Psoas muscle (tissue), 8 donors: ENCODE measurements around the gene SLC7A9. TPM values are rescaled to one million over a fixed set of nuclear protein-coding genes. Genes with fewer than 3 reads are reported as not detected.
"Not testable (repeated sequence)": the region's sequence is repeated elsewhere in the genome, so short reads cannot be mapped to it uniquely, and the experiment has no call there.

ENCODE experiments used
- ATAC-seq, 4 donors: fragments of 200-7000 bp; cut with Tn5 transposase; one replicate each; pipeline ENCODE4 v1.9.1; 2020; ENCODE audit warnings: moderate library complexity in 3 of 4, mild to moderate bottlenecking in 2 of 4
- DNase-seq, 2 donors: peaks; one replicate each; pipeline ENCODE4 v3.0.0-alpha.2; 2020
- H3K27ac ChIP-seq: fragments of 200-600 bp; one replicate; pipeline ENCODE4 v1.8.0; 2022
- H3K27me3 ChIP-seq, 3 donors: fragments of 200-600 bp in 1 of 3; one replicate each; pipeline versions ENCODE4 v1.6.1 to v1.8.0; 2013 to 2022; ENCODE audit warnings: low read length in 2 of 3, mild to moderate bottlenecking in 2 of 3, moderate library complexity in 1 of 3; ENCODE audit not compliant: insufficient read depth in 3 of 3
- H3K36me3 ChIP-seq, 2 donors: fragments of 200-600 bp in 1 of 2; one replicate each; pipeline versions ENCODE4 v1.6.1 to v1.8.0; 2013 to 2022; ENCODE audit warnings: low read depth in 1 of 2, mild to moderate bottlenecking in 1 of 2, moderate library complexity in 1 of 2; ENCODE audit not compliant: insufficient read depth in 1 of 2
- H3K4me1 ChIP-seq: fragments of 200-600 bp; one replicate; pipeline ENCODE4 v1.8.0; 2022
- H3K4me3 ChIP-seq: fragments of 200-600 bp; one replicate; pipeline ENCODE4 v1.8.0; 2022; ENCODE audit warnings: mild to moderate bottlenecking
- H3K9me3 ChIP-seq: fragments of 200-600 bp; one replicate; pipeline ENCODE4 v1.8.0; 2022
- WGBS, 3 donors: extraction: QIAGEN DNeasy Blood & Tissue Kit; methylation state at CpG; one replicate each; pipeline versions ENCODE4 v1.1.6 to v1.1.7; 2013; 5-methylcytosine and 5-hydroxymethylcytosine counted together
- intact Hi-C, 2 donors: fragments of 100-400 bp; cut with DNase I; formaldehyde crosslinking; loops; one replicate each; pipeline versions ENCODE4 v1.11.0 to v1.14.2; 2022
- polyA plus RNA-seq, 3 donors: library from polyadenylated mRNA; stranded (reverse); fragments of 200-250 nt; gene quantifications; one replicate each; pipeline ENCODE4 v1.2.3, GENCODE V29; 2013
- total RNA-seq, 4 donors: library from RNA; stranded (reverse); fragmentation: NEBNext Ultra II Directional in 2 of 4; extraction: Animal tissue kit (Norgen Biotek cat#: 25700) in 2 of 4; gene quantifications; one replicate each; pipeline versions ENCODE4 v1.2.1 to v1.2.4, GENCODE V29; 2021 to 2023
- TF ChIP-seq, protein P1 (sequence below): fragments of 200-600 bp; IDR thresholded peaks from one replicate; pipeline ENCODE4 v1.8.0; 2022; ENCODE audit warnings: antibody characterized with exemption
- donor health status: healthy with polysubstance abuse.
- donor health status: DM: no; HTN: no; CAD: no; lungs with moderate emphysema.
- donor health status: Bipolar disorder and iron deficiency.
- donor health status: healthy.
- donor health status: DM: yes; HTN: yes; CAD: no.
- donor health status: DM: no; HTN: no; CAD: no.
- donor health status: DM: no; HTN: no; CAD: no.
- donor health status: DM: yes; HTN: yes; CAD: no.

The SLC7A9 gene
- total and polyA plus RNA-seq, 7 donors: 0.10 to 0.36 (median 0.17) TPM; not detected in 3

DNA sequence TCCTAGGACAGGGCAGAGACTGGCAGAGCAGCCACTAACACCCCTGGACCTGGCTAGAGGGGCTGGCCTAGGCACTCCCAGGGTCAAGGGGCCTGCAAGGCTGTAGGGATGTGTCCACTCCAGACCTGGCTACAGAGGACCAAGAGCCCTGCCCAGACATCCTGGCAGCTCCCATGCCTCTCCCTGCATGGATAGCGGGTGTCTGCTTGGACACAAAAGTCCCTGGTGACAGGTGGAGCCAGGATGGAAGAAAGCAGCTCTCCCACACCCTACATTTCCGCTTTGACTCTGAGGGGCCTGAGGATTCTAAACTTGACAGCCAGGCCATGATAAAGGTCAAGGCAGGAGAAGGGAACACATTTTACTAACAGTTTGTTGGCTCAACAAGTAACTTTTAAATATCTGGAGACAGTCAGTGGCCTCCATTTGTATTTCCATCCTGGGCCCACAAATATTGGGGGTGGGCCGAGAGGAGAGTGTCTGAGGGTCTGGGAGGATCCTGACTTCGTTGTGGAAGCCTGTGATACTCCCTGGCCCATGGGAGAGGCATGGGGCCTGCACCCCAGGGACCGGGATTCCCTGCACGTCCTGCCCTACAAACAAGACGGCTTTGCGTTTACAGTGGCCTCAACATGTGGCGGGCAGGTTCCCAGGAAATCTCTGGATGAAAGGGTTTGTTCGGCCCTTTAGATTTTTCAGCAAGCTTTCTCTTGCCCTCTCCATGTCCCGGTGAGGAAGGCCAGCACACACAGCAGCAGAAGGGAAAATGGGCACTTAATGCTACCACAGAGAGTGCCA, 19.8 kb upstream of the SLC7A9 start:
- Histone ChIP-seq H3K4me3 (no peak overlapping the region), H3K27ac (no peak overlapping the region), H3K27me3 (no peaks in the 10 kb centered on the region), H3K36me3 (peaks cover 2 to 15% of the 10 kb centered on the region in 2 donors), H3K4me1 (no peaks in the 10 kb centered on the region), H3K9me3 (peaks cover 15% of the 10 kb centered on the region)
- DNase-seq (no peak), ATAC-seq (no peak)
- intact Hi-C loops: no loop called here
- TF ChIP-seq, protein P1, sequence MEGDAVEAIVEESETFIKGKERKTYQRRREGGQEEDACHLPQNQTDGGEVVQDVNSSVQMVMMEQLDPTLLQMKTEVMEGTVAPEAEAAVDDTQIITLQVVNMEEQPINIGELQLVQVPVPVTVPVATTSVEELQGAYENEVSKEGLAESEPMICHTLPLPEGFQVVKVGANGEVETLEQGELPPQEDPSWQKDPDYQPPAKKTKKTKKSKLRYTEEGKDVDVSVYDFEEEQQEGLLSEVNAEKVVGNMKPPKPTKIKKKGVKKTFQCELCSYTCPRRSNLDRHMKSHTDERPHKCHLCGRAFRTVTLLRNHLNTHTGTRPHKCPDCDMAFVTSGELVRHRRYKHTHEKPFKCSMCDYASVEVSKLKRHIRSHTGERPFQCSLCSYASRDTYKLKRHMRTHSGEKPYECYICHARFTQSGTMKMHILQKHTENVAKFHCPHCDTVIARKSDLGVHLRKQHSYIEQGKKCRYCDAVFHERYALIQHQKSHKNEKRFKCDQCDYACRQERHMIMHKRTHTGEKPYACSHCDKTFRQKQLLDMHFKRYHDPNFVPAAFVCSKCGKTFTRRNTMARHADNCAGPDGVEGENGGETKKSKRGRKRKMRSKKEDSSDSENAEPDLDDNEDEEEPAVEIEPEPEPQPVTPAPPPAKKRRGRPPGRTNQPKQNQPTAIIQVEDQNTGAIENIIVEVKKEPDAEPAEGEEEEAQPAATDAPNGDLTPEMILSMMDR: no peak
- WGBS, 3 donors: 94 to 96% (median 95%) methylated on average over 11 of the region's 11 CpGs

DNA sequence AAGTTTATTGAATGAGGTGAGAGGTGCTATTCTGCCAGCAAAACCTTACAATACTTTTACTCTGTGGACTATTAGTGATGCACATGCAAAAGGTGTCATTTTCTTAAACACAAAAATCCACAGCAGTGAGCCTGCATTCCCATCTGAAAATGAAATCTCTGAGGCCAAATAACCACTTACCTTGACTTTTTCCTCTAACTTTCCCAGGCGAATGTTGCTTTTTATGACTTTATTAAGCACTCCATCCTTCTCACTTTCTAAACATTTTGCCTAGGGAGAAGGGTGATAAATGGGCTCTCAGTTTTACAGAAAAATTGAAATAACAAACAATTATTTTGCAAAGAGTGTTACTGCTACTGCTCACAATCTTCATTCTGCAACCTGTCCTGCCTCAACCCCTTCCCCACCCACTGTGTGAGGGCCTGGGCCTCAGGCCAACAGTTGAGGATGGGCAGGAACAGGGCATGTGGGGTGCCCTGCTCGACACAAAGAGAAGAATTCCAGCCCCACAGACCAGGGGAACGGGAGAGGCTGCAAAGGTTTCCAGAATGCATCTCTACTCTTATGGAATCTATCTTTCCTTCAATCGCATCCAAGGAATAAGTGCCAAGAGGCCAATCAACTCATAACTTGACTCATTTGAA, 18.1 kb upstream of the SLC7A9 start:
- no peak for ATAC-seq
- peaks cover 0 to 6% of the 10 kb centered on the region in 2 donors for H3K36me3 ChIP-seq

DNA sequence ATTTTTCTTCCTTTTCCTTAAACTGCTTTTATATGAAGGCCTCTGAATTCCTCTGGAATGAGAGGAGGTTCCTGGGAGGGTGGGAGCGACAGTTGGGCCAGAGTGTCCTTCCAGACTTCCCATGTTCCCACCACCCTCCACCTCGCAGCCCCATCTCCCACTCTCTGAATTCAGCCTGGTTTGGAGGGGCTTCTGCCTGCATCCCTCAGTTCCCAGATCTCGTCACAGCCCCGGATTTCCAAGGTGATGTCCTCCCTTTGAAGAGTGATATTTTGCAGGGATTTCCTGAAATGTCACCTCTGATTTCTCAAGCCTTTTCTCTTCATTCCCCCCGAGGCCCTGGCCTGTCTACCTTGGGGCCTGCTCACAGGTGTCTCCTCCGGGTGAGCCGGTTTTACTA, 16.7 kb upstream of the SLC7A9 start:
- ATAC-seq (no peak), DNase-seq (no peak)
- Histone ChIP-seq H3K4me1 (no peaks in the 10 kb centered on the region), H3K9me3 (no peaks in the 10 kb centered on the region), H3K27me3 (no peaks in the 10 kb centered on the region), H3K4me3 (no peak overlapping the region), H3K36me3 (peaks cover 0 to 6% of the 10 kb centered on the region in 2 donors), H3K27ac (no peak overlapping the region)
- TF ChIP-seq, protein P1: no peak
- 88 to 91% (median 89%) methylated on average over 7 of the region's 7 CpGs for WGBS, 3 donors
- intact Hi-C loops: no loop called here

More for the DNA sequence above, 18.1 kb upstream of the SLC7A9 start:
- no peak overlapping the region for H3K27ac ChIP-seq
- 89 to 91% (median 90%) methylated on average over 4 of the region's 4 CpGs for WGBS, 3 donors
- no peaks in the 10 kb centered on the region for H3K4me1 ChIP-seq
- TF ChIP-seq, protein P1: no peak
- intact Hi-C loops: no loop called here
- peaks cover 8% of the 10 kb centered on the region for H3K9me3 ChIP-seq
- no peak overlapping the region for H3K4me3 ChIP-seq
- no peaks in the 10 kb centered on the region for H3K27me3 ChIP-seq
- no peak for DNase-seq

DNA sequence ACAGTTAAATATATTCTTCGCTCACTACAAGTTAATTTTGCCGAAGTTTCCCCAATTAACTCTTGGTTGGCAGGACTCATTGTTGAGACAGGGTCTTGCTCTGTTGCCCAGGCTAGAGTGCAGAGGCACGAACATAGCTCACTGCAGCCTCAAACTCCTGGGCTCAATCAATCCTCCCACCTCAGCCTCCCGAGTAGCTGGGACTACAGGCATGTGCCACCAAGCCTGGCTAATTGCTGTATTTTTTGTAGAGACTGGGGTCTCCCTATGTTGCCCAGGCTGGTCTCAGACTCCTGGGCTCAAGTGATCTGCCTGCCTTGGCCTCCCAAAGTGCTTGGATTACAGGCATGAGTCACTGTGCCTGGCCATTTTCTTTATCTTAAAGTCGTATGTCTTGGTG, 15.7 kb upstream of the SLC7A9 start:
- H3K9me3 ChIP-seq, H3K27ac ChIP-seq, intact Hi-C loops, H3K27me3 ChIP-seq, H3K4me3 ChIP-seq, DNase-seq, ATAC-seq, H3K36me3 ChIP-seq, H3K4me1 ChIP-seq: not testable (repeated sequence)
- 86 to 93% (median 90%) methylated on average over 5 of the region's 5 CpGs for WGBS, 3 donors

DNA sequence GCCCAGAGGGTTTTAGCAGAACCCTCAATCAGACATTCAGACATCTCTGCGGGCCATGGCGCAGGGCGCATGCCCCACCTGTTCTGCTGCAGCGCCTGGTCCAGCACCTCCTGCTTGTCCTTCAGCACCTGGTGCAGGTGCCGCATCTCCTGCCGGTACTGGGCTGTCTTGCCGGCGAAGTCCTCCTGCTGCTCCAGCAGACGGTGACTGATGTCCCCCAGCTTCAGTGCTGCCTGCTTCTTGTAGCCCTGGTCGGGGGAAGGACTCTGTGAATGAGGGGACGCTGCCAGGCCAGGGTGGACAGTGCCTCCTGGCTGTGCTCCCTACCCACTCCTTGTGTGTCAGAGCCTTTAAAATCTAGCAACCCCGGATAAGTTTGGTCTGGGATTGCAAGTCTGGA, 12.2 kb upstream of the SLC7A9 start:
- ATAC-seq: no peak
- WGBS, 3 donors: 88 to 95% (median 90%) methylated on average over 12 of the region's 12 CpGs
- Histone ChIP-seq H3K36me3 (peaks cover 0 to 12% of the 10 kb centered on the region in 2 donors), H3K4me3 (no peak overlapping the region), H3K27ac (no peak overlapping the region), H3K9me3 (no peaks in the 10 kb centered on the region), H3K27me3 (no peaks in the 10 kb centered on the region), H3K4me1 (no peaks in the 10 kb centered on the region)
- peak in 1 of 2 donors; percentile 27 for DNase-seq
- TF ChIP-seq, protein P1: no peak
- intact Hi-C loops: no loop called here
